GM12864 (cell line): ENCODE measurements around the gene CLEC18B.

Source experiments
- DNase-seq: peaks from one replicate; pipeline ENCODE4 v3.0.0-alpha.2; 2011; ENCODE audit warnings: low read depth
- H3K4me3 ChIP-seq: 2 replicates; pipeline ENCODE4 v1.5.1; 2011; ENCODE audit warnings: mild to moderate bottlenecking, low read depth, low read length, control low read depth
- TF ChIP-seq, protein P1 (sequence below): IDR thresholded peaks from 2 replicates; pipeline ENCODE4 v1.5.1; 2011; ENCODE audit warnings: low read depth, mild to moderate bottlenecking, moderate library complexity, low read length, control low read depth, inconsistent platforms; ENCODE audit errors: missing control alignments

Gene CLEC18B

DNA sequence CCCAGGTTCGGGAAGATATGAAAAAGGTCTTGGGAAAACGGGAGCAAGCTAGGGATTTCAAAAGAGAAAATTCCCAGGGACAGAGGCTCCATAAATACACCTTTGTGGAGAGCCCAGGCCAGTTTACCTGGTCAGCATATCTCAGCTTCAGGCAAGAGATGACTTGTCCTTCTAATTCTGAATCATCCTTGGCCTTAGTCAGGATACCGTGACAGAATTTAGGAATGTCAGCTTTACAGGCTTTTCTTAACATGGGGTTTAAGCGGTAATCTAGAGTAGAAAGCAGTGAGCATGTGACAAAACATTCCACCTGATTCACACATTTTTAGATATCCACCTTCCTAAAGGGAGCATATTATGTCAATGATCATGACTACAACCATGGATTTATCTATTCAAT lies 41.1 kb upstream of the CLEC18B start:
- no peak overlapping the region for H3K4me3 ChIP-seq
- no peak for DNase-seq
- TF ChIP-seq, protein P1, sequence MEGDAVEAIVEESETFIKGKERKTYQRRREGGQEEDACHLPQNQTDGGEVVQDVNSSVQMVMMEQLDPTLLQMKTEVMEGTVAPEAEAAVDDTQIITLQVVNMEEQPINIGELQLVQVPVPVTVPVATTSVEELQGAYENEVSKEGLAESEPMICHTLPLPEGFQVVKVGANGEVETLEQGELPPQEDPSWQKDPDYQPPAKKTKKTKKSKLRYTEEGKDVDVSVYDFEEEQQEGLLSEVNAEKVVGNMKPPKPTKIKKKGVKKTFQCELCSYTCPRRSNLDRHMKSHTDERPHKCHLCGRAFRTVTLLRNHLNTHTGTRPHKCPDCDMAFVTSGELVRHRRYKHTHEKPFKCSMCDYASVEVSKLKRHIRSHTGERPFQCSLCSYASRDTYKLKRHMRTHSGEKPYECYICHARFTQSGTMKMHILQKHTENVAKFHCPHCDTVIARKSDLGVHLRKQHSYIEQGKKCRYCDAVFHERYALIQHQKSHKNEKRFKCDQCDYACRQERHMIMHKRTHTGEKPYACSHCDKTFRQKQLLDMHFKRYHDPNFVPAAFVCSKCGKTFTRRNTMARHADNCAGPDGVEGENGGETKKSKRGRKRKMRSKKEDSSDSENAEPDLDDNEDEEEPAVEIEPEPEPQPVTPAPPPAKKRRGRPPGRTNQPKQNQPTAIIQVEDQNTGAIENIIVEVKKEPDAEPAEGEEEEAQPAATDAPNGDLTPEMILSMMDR = no peak

DNA sequence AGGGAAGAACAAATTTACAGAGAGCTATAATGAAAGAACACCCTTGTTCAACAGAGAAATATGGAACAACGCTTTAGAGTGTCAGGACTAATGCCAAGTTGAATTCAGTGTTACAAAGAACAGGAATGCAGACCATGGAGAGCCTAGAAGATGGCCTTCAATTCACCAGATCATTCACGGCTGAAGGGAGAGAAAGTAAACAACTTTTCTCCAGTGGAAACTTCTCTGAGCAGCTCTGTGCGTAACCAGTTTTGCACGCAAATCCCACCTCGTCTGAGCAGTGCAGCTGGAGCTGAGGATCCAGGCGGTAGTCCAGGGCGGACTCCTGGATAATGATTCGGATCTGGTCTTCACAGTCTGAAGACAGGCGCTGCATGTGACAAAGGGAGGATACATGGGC lies 40.5 kb upstream of the CLEC18B start:
- no peak overlapping the region for H3K4me3 ChIP-seq
- TF ChIP-seq, protein P1 = no peak
- no peak for DNase-seq

DNA sequence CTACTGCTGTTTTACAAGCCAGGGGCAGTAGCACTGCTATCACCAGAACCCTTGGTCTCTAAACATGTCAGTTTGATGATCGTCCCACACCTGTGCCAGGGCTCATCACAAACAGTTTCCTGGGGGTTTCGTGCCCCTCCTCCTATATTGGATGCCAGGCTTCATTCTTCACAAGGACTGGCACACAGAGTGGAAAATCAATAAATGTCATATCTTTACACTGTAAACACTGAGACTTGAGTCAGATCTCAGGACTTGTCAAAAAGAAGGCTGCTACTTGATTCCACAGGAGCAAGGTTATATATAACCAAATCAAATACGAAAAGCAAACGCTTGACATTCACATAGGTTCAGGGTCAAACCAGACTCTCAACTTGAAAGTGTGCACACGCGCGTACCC lies 39.3 kb upstream of the CLEC18B start:
- TF ChIP-seq, protein P1 = no peak
- no peak overlapping the region for H3K4me3 ChIP-seq
- DNase-seq = no peak

DNA sequence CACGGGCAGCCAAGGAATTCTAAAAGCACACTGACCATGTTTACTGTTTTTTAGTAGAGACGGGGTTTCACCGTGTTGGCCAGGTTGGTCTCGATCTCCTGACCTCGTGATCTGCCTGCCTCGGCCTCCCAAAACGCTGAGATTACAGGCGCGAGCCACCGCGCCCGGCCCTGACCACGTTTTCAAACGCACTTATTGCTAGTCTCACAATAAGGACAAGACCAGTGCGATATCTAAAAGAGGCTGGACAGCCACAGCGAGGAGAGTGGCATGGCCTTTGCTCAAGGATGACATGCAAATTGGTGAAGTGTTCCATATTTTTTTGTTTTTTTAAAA lies 35.0 kb upstream of the CLEC18B start:
- DNase-seq = no peak
- TF ChIP-seq, protein P1 = no peak
- H3K4me3 ChIP-seq = no peak overlapping the region

DNA sequence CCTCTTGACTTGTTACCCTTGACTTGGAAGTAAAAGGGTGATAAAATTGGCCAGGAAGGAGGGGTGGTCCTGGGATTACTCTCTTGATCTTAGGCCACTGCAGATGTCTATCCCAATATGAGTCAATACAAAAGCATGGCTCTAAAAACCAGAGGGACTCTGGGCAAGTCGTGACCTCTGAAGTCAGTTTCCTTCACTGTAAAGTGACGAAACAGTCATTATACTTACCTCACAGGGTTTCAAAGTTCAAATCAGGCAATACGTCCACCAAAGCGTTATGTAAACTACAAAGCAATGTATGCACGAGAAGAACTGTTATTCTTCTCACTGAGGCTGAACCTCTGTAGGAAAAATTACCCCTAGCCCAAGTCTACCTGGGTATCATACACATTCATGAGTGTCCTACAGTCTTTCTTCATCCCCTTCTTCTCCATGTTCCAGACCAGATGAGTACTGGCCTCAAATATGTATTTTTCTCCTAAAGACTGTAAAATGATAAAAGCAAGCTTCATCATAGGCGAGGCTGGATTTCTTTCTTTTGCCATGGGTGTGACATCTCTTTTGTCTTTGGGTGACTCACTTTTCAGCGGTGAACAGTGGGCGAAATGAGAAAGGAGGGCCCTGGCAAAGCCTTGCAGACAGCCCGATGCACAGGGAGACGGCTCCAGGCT lies 34.5 kb upstream of the CLEC18B start:
- H3K4me3 ChIP-seq = no peak overlapping the region
- TF ChIP-seq, protein P1 = no peak
- DNase-seq = no peak

DNA sequence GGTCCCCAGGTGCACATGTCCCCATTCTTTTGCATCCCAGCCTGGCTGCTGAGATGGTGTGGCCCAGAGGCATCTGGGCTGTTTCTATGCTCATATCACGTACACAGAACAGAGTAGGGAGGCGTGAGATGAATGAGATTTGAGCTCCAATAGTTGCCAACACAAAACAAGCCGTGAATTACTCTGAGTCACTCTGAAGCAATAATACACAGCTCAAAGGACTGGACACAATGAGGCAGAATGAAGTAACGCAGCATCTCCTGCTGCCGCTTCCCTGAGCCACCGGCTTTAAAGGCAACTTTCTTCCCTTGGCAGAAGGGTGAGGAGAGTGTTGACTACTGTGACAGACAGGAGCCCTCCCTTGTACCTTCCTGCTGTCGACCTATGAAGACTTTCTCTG lies 33.9 kb upstream of the CLEC18B start:
- H3K4me3 ChIP-seq = no peak overlapping the region
- TF ChIP-seq, protein P1 = no peak
- no peak for DNase-seq
